K562 (cell line): ENCODE measurements around the gene CD300E. TPM values are rescaled to one million over a fixed set of nuclear protein-coding genes. Genes with fewer than 3 reads are reported as not detected.
A peak's percentile ranks its signal among the peaks of the same experiment; 100 is the strongest.

ENCODE experiments used
- ATAC-seq: fragments of 200-7000 bp; cut with Tn5 transposase; 3 replicates; pipeline ENCODE4 v1.9.1; 2020; ENCODE audit warnings: moderate library complexity
- BruUV-seq: library from RNA; stranded (reverse); fragments of 400-500 nt; replicated peaks from 2 replicates; lab custom pipeline; 2021; lab: Mats Ljungman, UMichigan
- CTCF ChIA-PET: fragments of 300-600 bp; formaldehyde crosslinking; extraction: SDS; loops from one replicate; lab custom pipeline; 2021; ENCODE audit warnings: low intra/inter-chr PET ratio; lab: Yijun Ruan, JAX
- POLR2A ChIA-PET: fragments of 300-600, 350-650 bp; sonication (Branson Sonifier 250); formaldehyde crosslinking; extraction: SDS; loops from one replicate; lab custom pipeline; 2021; ENCODE audit warnings: antibody characterized with exemption, inconsistent platforms; lab: Yijun Ruan, JAX
- DNase-seq, 4 experiments: peaks; one replicate each; pipeline versions ENCODE4 v3.0.0 to v3.0.0-alpha.2; 2011 to 2018; ENCODE audit warnings: low spot score in 3 of 4, mixed read lengths in 3 of 4; ENCODE audit errors: extremely low read depth in 1 of 4
- FAIRE-seq: peaks from 2 replicates; lab custom pipeline; 2011; peaks lifted over from hg19 to GRCh38; lab: Jason Lieb, UNC
- H2AFZ ChIP-seq: 2 replicates; pipeline ENCODE4 v1.6.0; 2011; ENCODE audit warnings: low read depth, low read length, control low read depth, inconsistent platforms
- H3K27ac ChIP-seq: fragments of 200-600 bp; 3 replicates; pipeline ENCODE4 v1.8.0; 2011; ENCODE audit warnings: low read depth, mild to moderate bottlenecking, control low read depth, inconsistent platforms, low read length, moderate library complexity, mixed read lengths; ENCODE audit errors: extremely low read depth
- H3K27me3 ChIP-seq, 2 experiments: fragments of 300-600 bp in 1 of 2; 2 replicates in 1 of 2; 3 replicates in 1 of 2; pipeline versions ENCODE4 v1.6.0 to v1.8.0; 2011; ENCODE audit warnings: inconsistent platforms in 2 of 2, low read length in 2 of 2, mild to moderate bottlenecking in 1 of 2, mixed read lengths in 1 of 2, moderate library complexity in 1 of 2; ENCODE audit not compliant: control insufficient read depth in 2 of 2, insufficient read depth in 2 of 2
- H3K36me3 ChIP-seq: fragments of 300-600 bp; 3 replicates; pipeline ENCODE4 v1.8.0; 2011; ENCODE audit warnings: mild to moderate bottlenecking, low read length, inconsistent platforms; ENCODE audit not compliant: control insufficient read depth, insufficient read depth
- H3K4me1 ChIP-seq, 2 experiments: fragments of 200-600 bp in 1 of 2; replicated peaks in 1 of 2; 2 replicates in 1 of 2; 3 replicates in 1 of 2; pipeline versions ENCODE4 v1.5.1 to v1.8.0; 2011; ENCODE audit warnings: inconsistent platforms in 2 of 2, low read length in 2 of 2, mild to moderate bottlenecking in 1 of 2, mixed read lengths in 1 of 2, moderate library complexity in 1 of 2; ENCODE audit not compliant: control insufficient read depth in 2 of 2, insufficient read depth in 2 of 2
- H3K4me2 ChIP-seq: 2 replicates; pipeline ENCODE4 v1.6.1; 2011; ENCODE audit warnings: low read length, control low read depth, inconsistent platforms, mixed read lengths; ENCODE audit not compliant: insufficient read depth
- H3K4me3 ChIP-seq: fragments of 200-600 bp; sonication (generic), shearing (Covaris generic); 2 replicates; pipeline ENCODE4 v1.5.1; 2016; ENCODE audit warnings: control low read depth, inconsistent platforms
- H3K79me2 ChIP-seq: fragments of 200-600 bp; 3 replicates; pipeline ENCODE4 v1.8.0; 2011; ENCODE audit warnings: low read length, inconsistent platforms; ENCODE audit not compliant: control insufficient read depth, insufficient read depth
- H3K9ac ChIP-seq, 2 experiments: 2 replicates each; pipeline versions ENCODE4 v1.6.0 to v1.6.1; 2011; ENCODE audit warnings: low read depth in 2 of 2, low read length in 2 of 2, control low read depth in 1 of 2, inconsistent platforms in 1 of 2, mild to moderate bottlenecking in 1 of 2, mixed read lengths in 1 of 2; ENCODE audit not compliant: insufficient read depth in 1 of 2
- H3K9me1 ChIP-seq: one replicate; pipeline ENCODE4 v1.6.0; 2011; ENCODE audit warnings: inconsistent platforms, mild to moderate bottlenecking, low read length, moderate library complexity; ENCODE audit not compliant: control insufficient read depth, insufficient read depth
- H3K9me3 ChIP-seq: replicated peaks from 2 replicates; pipeline ENCODE4 v1.5.1; 2011; ENCODE audit warnings: low read depth, low read length, inconsistent platforms; ENCODE audit not compliant: control insufficient read depth, insufficient read depth
- H4K20me1 ChIP-seq: replicated peaks from 2 replicates; pipeline ENCODE4 v1.6.1; 2011; ENCODE audit warnings: low read length, inconsistent platforms, mixed read lengths; ENCODE audit not compliant: control insufficient read depth, insufficient read depth
- KHSRP ChIP-seq: fragments of 450-650 bp; IDR thresholded peaks from 2 replicates; pipeline ENCODE4 v1.6.1; 2017
- SPI1 ChIP-seq: IDR thresholded peaks from 2 replicates; pipeline ENCODE4 v1.6.1; 2011; ENCODE audit warnings: low read depth, low read length, control low read depth, borderline replicate concordance
- ZFPM2 ChIP-seq: fragments of 250-450 bp; sonication (Bioruptor Pico); IDR thresholded peaks from 2 replicates; pipeline ENCODE4 v1.5.1; 2022; ENCODE audit warnings: mild to moderate bottlenecking
- ZNF232 ChIP-seq: sonication (generic); formaldehyde crosslinking; IDR thresholded peaks from 2 replicates; pipeline ENCODE4 v1.8.0; 2022; ENCODE audit warnings: mild to moderate bottlenecking, missing genetic modification reagents
- WGBS: fragments of 100-300 bp; shearing (Covaris generic); methylation state at CpG from one replicate; pipeline ENCODE4 v1.1.6; 2016; ENCODE audit warnings: low coverage, mixed read lengths; ENCODE audit not compliant: insufficient coverage; ENCODE audit errors: missing lambda C conversion rate; 5-methylcytosine and 5-hydroxymethylcytosine counted together
- in situ Hi-C: fragments of 300-500 bp; cut with MboI; formaldehyde crosslinking; loops from 4 replicates; pipeline ENCODE4 v1.15.0; 2018; ENCODE audit warnings: inconsistent platforms, mixed read lengths
- intact Hi-C: fragments of 100-400 bp; cut with micrococcal nuclease; formaldehyde crosslinking; loops from 2 replicates; pipeline ENCODE4 v1.14.2; 2022
- polyA plus RNA-seq, 8 experiments: library from polyadenylated mRNA; depleted of rRNA in 4 of 8; stranded (reverse) in 5 of 8; unstranded in 3 of 8; fragments of >200 nt; fragmentation: Nextera tagmentation in 2 of 8; fragmentation: Illumina TruSeq in 1 of 8; extraction: Ambion mirVana in 2 of 8; extraction: Trizol in 1 of 8; gene quantifications; 2 replicates each; pipeline versions ENCODE4 v1.2.1 to v1.2.3, GENCODE V29; 2011 to 2014; ENCODE audit warnings: inconsistent platforms in 1 of 8, missing spikeins in 1 of 8
- total RNA-seq, 7 experiments: library from RNA; depleted of rRNA in 6 of 7; stranded (reverse); fragments of >200 nt in 6 of 7; fragmentation: Illumina TruSeq in 2 of 7; extraction: Trizol in 2 of 7; gene quantifications; 2 replicates each; pipeline versions ENCODE4 v1.2.1 to v1.2.3, GENCODE V29; 2011 to 2021; ENCODE audit warnings: low replicate concordance in 1 of 7
- TF ChIP-seq, protein P1 (sequence below), 3 experiments: fragments of 200-800 bp in 1 of 3; fragments of 250-450 bp in 1 of 3; fragments of 450-650 bp in 1 of 3; sonication (Bioruptor Pico) in 1 of 3; sonication (Bioruptor generic) in 1 of 3; formaldehyde crosslinking in 1 of 3; IDR thresholded peaks; 2 replicates each; pipeline versions ENCODE4 v1.6.1 to v1.8.0; 2016 to 2022; ENCODE audit warnings: mild to moderate bottlenecking in 2 of 3, missing genetic modification characterization in 2 of 3, missing compliant biosample characterization in 1 of 3, moderate library complexity in 1 of 3

CD300E gene
- total and polyA plus RNA-seq, 9 of the 15 experiments (the other 6 are each of a cell fraction or from before 2014, with no cell fraction given), result not detected

DNA sequence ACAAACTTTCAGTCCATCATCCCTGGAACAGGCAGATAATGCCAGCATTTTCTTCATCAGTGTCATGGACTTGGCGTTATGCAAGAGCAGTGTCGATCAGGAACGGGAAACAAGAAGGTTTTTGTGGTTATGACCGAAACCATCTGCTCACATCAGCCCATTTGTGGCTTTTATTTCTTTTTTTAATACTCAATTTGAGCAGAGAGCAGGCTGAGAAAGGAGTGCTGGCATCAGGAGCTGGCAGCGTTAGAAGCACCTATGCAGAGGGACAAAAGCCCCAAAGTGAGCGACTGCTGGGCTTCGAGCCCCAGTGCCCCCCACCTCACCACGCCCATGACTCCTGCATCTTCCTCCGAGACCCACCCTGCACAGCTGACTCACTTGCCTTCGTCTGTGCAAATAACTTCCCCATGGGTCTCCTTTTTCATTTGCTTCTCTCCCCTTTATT lies 16.2 kb upstream of the CD300E start (continued):
- TF ChIP-seq, protein P1, sequence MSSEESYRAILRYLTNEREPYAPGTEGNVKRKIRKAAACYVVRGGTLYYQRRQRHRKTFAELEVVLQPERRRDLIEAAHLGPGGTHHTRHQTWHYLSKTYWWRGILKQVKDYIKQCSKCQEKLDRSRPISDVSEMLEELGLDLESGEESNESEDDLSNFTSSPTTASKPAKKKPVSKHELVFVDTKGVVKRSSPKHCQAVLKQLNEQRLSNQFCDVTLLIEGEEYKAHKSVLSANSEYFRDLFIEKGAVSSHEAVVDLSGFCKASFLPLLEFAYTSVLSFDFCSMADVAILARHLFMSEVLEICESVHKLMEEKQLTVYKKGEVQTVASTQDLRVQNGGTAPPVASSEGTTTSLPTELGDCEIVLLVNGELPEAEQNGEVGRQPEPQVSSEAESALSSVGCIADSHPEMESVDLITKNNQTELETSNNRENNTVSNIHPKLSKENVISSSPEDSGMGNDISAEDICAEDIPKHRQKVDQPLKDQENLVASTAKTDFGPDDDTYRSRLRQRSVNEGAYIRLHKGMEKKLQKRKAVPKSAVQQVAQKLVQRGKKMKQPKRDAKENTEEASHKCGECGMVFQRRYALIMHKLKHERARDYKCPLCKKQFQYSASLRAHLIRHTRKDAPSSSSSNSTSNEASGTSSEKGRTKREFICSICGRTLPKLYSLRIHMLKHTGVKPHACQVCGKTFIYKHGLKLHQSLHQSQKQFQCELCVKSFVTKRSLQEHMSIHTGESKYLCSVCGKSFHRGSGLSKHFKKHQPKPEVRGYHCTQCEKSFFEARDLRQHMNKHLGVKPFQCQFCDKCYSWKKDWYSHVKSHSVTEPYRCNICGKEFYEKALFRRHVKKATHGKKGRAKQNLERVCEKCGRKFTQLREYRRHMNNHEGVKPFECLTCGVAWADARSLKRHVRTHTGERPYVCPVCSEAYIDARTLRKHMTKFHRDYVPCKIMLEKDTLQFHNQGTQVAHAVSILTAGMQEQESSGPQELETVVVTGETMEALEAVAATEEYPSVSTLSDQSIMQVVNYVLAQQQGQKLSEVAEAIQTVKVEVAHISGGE (CRISPR knock-in tag; IDR thresholded peaks at IDR 0.05), result no peak

DNA sequence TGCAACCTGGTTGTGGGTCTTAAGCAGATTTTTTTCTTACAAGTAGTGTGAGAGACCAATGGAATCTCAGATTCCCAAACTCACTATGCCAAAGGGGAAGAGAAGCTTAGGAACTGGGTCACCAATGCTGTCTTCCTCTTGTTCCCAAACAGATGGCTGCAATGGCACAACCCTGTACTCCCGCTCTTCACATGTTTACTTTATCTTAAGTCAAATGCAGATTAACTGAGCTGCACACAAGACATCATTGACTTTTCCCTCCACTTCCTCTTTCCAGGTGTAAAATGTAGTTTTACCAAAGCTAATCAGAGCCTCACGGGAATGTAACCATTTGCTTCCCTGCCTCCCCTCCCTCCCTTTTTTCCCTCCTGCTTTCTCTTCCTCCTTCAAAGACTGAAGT lies 14.4 kb upstream of the CD300E start:
- H4K20me1 ChIP-seq, result no peaks in the 10 kb centered on the region
- FAIRE-seq (no peak), ATAC-seq (no peak), DNase-seq (no peak)
- CTCF ChIA-PET, result no interaction called here
- H3K4me3 ChIP-seq, result no peak overlapping the region
- H3K9me1 ChIP-seq, result no peaks in the 10 kb centered on the region
- BruUV-seq, result no TSS peak
- in situ Hi-C loops, result no loop called here
- TF ChIP-seq SPI1 (peak; percentile 89), KHSRP (no peak), ZNF232 (CRISPR knock-in tag) (peak; percentile 98), ZFPM2 (CRISPR knock-in tag) (no peak)
- TF ChIP-seq, all 486 proteins: peak for 2
- Histone ChIP-seq H3K36me3 (no peaks in the 10 kb centered on the region), H2AFZ (no peak overlapping the region), H3K4me1 (no peaks in the 10 kb centered on the region), H3K79me2 (no peaks in the 10 kb centered on the region), H3K9me3 (no peaks in the 10 kb centered on the region), H3K27ac (no peak overlapping the region), H3K9ac (no peak overlapping the region), H3K4me2 (no peak overlapping the region), H3K27me3 (peaks cover 28 to 56% of the 10 kb centered on the region in 2 experiments)
- POLR2A ChIA-PET, result interaction anchor here (0.6 kb wide), 1 partner anchor 68 kb away, joined by 3 read pairs; no protein-coding TSS in a partner anchor
- intact Hi-C loops, result no loop called here
- WGBS, result 0% methylated on average over 2 of the region's 2 CpGs
